GM18507 (cell line): ENCODE data around the gene CEP43.

Experiments
- DNase-seq: peaks from one replicate; pipeline ENCODE4 v3.0.0; 2011; ENCODE audit warnings: low read depth; ENCODE audit not compliant: insufficient read length; ENCODE audit errors: extremely low spot score
- FAIRE-seq: peaks from 2 replicates; lab custom pipeline; 2011; peaks lifted over from hg19 to GRCh38; lab: Jason Lieb, UNC

CEP43 gene

GRCh38 chr6:167000759-167001158, 1.6 kb downstream of the CEP43 start:
- DNase-seq = no peak
- FAIRE-seq = peak; percentile 36

- FAIRE-seq (no peak), DNase-seq (no peak)
Measured at GRCh38 chr6:167005350-167006159, 6.4 kb downstream of the CEP43 start.

GRCh38 chr6:167007985-167008384, 8.8 kb downstream of the CEP43 start:
- FAIRE-seq = peak; percentile 5
- DNase-seq = no peak

GRCh38 chr6:167013067-167013466, 13.9 kb downstream of the CEP43 start:
- FAIRE-seq (no peak), DNase-seq (no peak)

DNA sequence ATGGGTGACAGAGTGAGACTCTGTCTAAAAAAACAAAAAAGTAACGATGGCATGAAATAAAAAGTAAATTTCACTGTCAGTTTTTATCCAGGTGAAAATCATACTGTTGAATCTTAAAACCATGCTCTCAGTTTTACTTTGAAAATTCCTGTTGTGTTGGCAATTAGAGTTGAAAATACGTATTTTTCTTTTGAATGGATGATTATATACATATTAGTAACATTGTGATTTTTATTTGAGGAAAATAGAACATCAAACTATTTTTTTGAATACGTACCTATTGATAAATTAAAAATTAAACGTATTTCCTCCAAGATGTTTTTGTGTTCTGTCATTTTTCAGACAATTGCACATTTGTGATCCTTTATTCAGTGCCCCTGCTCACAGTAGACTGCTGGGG, 14.7 kb downstream of the CEP43 start:
- FAIRE-seq (no peak), DNase-seq (no peak)

DNA sequence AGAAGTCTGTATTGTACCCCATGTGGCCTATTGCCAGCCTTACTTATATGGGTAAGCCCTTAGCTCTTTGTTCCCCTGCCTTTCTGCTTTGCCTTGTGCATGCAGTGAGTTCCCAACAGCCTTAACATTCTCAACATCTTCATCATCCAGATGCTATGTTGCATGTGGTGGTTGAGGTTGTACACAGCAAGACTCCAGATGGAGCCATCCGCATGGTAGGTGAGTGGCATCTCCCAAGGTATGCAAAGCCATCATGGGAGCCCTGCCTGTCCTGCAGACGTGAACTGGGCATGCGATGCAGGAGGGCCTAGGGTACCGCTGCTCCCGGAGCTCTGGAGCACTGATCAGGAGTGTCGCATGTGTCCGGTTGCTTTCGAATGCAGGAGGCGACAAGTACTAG, 16.1 kb downstream of the CEP43 start:
- DNase-seq = no peak
- FAIRE-seq = no peak

GRCh38 chr6:167020206-167020605, 21.0 kb downstream of the CEP43 start:
- no peak for DNase-seq
- FAIRE-seq = peak; percentile 66

- DNase-seq = no peak
- FAIRE-seq = no peak
Measured at GRCh38 chr6:167027308-167027707, 28.1 kb downstream of the CEP43 start.

DNA sequence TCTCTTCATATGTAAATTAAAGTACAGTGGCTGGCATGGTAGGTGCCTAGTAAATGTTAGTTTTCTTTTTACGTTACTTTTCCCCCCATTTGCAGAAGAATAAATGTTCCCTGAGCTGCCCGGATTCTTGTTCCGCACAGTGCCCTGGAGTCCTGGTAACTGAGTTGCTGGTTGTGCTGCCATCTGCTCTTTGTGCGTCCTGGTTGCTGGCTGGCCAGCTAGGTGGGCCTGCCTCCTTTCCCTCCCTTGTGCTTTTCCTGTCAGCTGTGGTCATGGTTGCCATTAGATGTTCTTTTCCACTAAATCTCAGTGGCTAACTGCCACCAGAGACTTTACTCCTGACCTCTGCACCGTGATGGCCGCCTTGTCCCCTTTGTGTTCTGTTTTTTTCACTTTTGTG, 28.6 kb downstream of the CEP43 start:
- FAIRE-seq = no peak
- no peak for DNase-seq

DNA sequence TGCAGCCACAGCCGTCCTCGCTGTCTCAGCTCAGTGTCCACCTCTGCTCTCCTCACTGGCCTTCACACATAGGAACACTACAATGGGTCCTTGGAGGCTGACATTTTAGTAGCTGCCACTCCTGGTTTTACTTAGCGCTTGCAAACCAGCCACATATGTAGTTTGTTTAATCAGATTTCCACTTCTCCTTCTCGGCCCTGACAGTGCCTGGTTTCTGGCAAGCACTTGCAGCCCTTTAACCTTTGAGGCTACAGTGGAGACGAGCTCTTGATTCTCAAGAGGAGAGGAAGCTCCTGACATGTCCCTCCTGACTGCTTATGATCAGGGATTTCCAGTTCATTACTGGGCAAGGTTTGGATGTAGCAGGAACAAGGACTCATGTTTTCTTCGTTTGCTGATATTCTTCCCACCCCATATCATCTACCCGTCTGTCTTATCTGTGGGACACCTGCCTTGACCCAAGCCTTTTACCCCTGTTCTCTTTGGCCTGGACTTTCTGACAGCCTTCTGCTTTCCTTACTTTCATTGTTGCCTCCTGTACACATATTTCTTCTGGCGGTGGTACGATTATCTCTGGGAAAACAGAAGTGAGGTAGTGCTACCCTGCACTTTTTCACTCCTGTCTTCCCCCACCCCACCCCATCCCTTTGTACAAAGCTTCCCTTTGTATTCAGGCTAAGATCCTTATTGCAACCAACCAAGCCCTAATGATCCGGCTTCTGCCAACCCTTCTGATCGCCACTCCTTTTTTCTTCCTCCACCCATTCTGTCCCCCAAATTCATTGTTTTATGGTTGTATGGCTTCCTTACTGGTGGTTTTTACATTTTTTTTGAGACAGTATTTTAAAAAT, 31.2 kb downstream of the CEP43 start:
- DNase-seq = no peak
- FAIRE-seq = no peak

- no peak for FAIRE-seq
- no peak for DNase-seq
Measured at GRCh38 chr6:167031082-167031709, 32.0 kb downstream of the CEP43 start.

- FAIRE-seq = no peak
Measured at GRCh38 chr6:167034056-167034455, 34.9 kb downstream of the CEP43 start.

GRCh38 chr6:167037762-167038161, 38.6 kb downstream of the CEP43 start:
- FAIRE-seq (no peak), DNase-seq (no peak)

More at GRCh38 chr6:167034056-167034455, 34.9 kb downstream of the CEP43 start:
- DNase-seq = no peak

DNA sequence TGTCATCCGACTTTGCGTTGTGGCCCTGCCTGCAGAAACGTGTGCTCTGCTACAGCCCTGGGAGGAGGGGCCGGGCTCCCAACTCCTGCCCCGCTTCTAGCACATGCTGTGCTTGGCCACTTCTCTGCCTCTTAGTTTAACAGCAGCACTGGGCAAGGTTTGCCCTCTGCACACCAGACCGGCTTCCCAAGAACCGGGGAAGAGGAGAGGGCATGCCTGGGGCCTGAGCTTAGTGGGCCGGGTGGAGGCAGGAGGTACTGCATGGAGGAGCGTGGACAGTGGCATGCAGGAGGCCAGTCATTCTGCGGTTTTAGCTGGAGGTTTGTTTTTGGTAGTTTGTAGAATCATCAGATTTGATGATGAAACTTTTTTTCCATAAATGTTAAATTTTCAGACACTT, 45.5 kb downstream of the CEP43 start:
- FAIRE-seq (no peak), DNase-seq (no peak)

GRCh38 chr6:167045828-167046580, 46.8 kb downstream of the CEP43 start:
- DNase-seq (no peak), FAIRE-seq (no peak)

- DNase-seq = no peak
- FAIRE-seq = peak; percentile 36
Measured at GRCh38 chr6:167046861-167047495, 47.8 kb downstream of the CEP43 start.

- FAIRE-seq (peak; percentile 95), DNase-seq (peak; percentile 56)
Measured at GRCh38 chr6:167047554-167047953, 48.4 kb downstream of the CEP43 start.
